Karpas-422 (cell line): ENCODE measurements around the gene SLC5A4. TPM values are rescaled to one million over a fixed set of nuclear protein-coding genes. Genes with fewer than 3 reads are reported as not detected.

Source experiments
- DNase-seq: peaks from one replicate; pipeline ENCODE4 v3.0.0-alpha.2; 2015
- H2AFZ ChIP-seq: fragments of 200-600 bp; sonication (generic); 2 replicates; pipeline ENCODE4 v1.6.1; 2014; ENCODE audit warnings: antibody characterized with exemption, low read length, mixed read lengths
- H3K27ac ChIP-seq: fragments of 200-600 bp; sonication (generic); 2 replicates; pipeline ENCODE4 v1.5.1; 2014; ENCODE audit warnings: mild to moderate bottlenecking, low read length, moderate library complexity
- H3K27me3 ChIP-seq: fragments of 200-600 bp; sonication (generic); 2 replicates; pipeline ENCODE4 v1.6.1; 2014; ENCODE audit warnings: low read length, mixed read lengths
- H3K36me3 ChIP-seq: fragments of 200-600 bp; sonication (generic); 2 replicates; pipeline ENCODE4 v1.6.1; 2014; ENCODE audit warnings: low read length, mixed read lengths; ENCODE audit not compliant: insufficient read depth
- H3K4me1 ChIP-seq: fragments of 200-600 bp; sonication (generic); 2 replicates; pipeline ENCODE4 v1.6.1; 2014; ENCODE audit warnings: mild to moderate bottlenecking, low read length, mixed read lengths
- H3K4me2 ChIP-seq: fragments of 200-600 bp; sonication (generic); 2 replicates; pipeline ENCODE4 v1.6.1; 2014; ENCODE audit warnings: low read length, low read depth, mild to moderate bottlenecking; ENCODE audit not compliant: poor library complexity, severe bottlenecking
- H3K4me3 ChIP-seq: fragments of 200-600 bp; sonication (generic); 2 replicates; pipeline ENCODE4 v1.5.1; 2014; ENCODE audit warnings: mild to moderate bottlenecking, antibody characterized with exemption, low read length, mixed read lengths
- H3K79me2 ChIP-seq: fragments of 200-600 bp; sonication (generic); 2 replicates; pipeline ENCODE4 v1.6.1; 2014; ENCODE audit warnings: mild to moderate bottlenecking, low read length, mixed read lengths
- H3K9ac ChIP-seq: fragments of 200-600 bp; sonication (generic); 2 replicates; pipeline ENCODE4 v1.6.0; 2014; ENCODE audit warnings: low read length
- H3K9me2 ChIP-seq: fragments of 200-600 bp; sonication (generic), shearing (Covaris generic); replicated peaks from 2 replicates; pipeline ENCODE4 v1.6.0; 2014; ENCODE audit warnings: mild to moderate bottlenecking, low read length, moderate library complexity; ENCODE audit not compliant: insufficient read depth
- H3K9me3 ChIP-seq: fragments of 300-700, 200-600 bp; sonication (generic); 2 replicates; pipeline ENCODE4 v1.6.1; 2014; ENCODE audit warnings: low read length, mixed read lengths
- H4K20me1 ChIP-seq: fragments of 200-600 bp; sonication (generic); 2 replicates; pipeline ENCODE4 v1.6.1; 2014; ENCODE audit warnings: mild to moderate bottlenecking, antibody characterized with exemption, low read length, low read depth; ENCODE audit not compliant: insufficient read depth
- total RNA-seq: library from RNA; depleted of rRNA; stranded (reverse); fragments of >200 nt; shearing (Covaris generic); gene quantifications from 2 replicates; pipeline ENCODE4 v1.2.3, GENCODE V29; 2014; ENCODE audit warnings: low replicate concordance

SLC5A4 gene
- total RNA-seq, 1 experiment from 2014 or later, result not detected

GRCh38 chr22:32226326-32227104 lies 28.6 kb downstream of the SLC5A4 start:
- H3K4me2 ChIP-seq, result no peak overlapping the region
- H3K79me2 ChIP-seq, result no peaks in the 10 kb centered on the region
- no peak overlapping the region for H2AFZ ChIP-seq
- no peaks in the 10 kb centered on the region for H3K9me3 ChIP-seq
- no peak overlapping the region for H3K9ac ChIP-seq
- H3K9me2 ChIP-seq, result no peaks in the 10 kb centered on the region
- no peaks in the 10 kb centered on the region for H3K4me1 ChIP-seq
- no peak overlapping the region for H3K4me3 ChIP-seq
- H3K36me3 ChIP-seq, result no peaks in the 10 kb centered on the region
- no peak overlapping the region for H3K27ac ChIP-seq
- no peaks in the 10 kb centered on the region for H4K20me1 ChIP-seq
- no peaks in the 10 kb centered on the region for H3K27me3 ChIP-seq
- DNase-seq, result no peak

- no peak overlapping the region for H3K9ac ChIP-seq
- H3K9me3 ChIP-seq, result no peaks in the 10 kb centered on the region
- no peak for DNase-seq
- no peak overlapping the region for H3K27ac ChIP-seq
- no peak overlapping the region for H3K4me2 ChIP-seq
- no peak overlapping the region for H2AFZ ChIP-seq
- no peaks in the 10 kb centered on the region for H3K9me2 ChIP-seq
- H3K4me3 ChIP-seq, result no peak overlapping the region
- no peaks in the 10 kb centered on the region for H3K4me1 ChIP-seq
- H3K36me3 ChIP-seq, result no peaks in the 10 kb centered on the region
- H4K20me1 ChIP-seq, result no peaks in the 10 kb centered on the region
- H3K79me2 ChIP-seq, result no peaks in the 10 kb centered on the region
- no peaks in the 10 kb centered on the region for H3K27me3 ChIP-seq
Measured at GRCh38 chr22:32222991-32223390, 32.2 kb downstream of the SLC5A4 start.

- Histone ChIP-seq H3K9me3 (no peaks in the 10 kb centered on the region), H3K27me3 (no peaks in the 10 kb centered on the region), H3K79me2 (no peaks in the 10 kb centered on the region), H3K9me2 (no peaks in the 10 kb centered on the region), H3K27ac (no peak overlapping the region), H3K4me1 (no peaks in the 10 kb centered on the region), H4K20me1 (no peaks in the 10 kb centered on the region), H3K36me3 (no peaks in the 10 kb centered on the region), H3K9ac (no peak overlapping the region), H2AFZ (no peak overlapping the region), H3K4me3 (no peak overlapping the region), H3K4me2 (no peak overlapping the region)
- no peak for DNase-seq
Measured at GRCh38 chr22:32219026-32219425, 36.1 kb downstream of the SLC5A4 start.

DNA sequence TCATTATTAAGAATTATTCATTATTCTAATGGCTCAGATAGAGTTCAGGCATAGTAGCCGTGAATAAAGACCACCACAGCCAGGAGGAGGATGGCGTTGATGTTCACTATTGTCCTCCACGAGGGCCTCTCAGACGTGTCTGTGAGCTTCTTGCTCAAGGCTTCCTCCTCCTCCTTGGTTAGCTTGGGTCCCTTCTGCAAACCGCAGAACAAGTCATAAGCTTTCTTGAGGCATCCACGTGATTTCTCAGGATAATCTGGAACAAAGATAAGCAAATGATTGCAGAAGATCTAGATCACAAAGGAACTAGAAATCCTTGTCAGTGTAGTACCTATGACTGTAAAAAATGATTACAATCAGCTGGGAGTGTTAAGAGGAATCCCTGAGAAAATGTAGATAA lies 36.7 kb downstream of the SLC5A4 start:
- Histone ChIP-seq H3K9ac (no peak overlapping the region), H3K27ac (no peak overlapping the region), H3K4me3 (no peak overlapping the region), H3K9me2 (no peaks in the 10 kb centered on the region), H3K4me2 (no peak overlapping the region), H3K36me3 (no peaks in the 10 kb centered on the region), H4K20me1 (no peaks in the 10 kb centered on the region), H3K27me3 (no peaks in the 10 kb centered on the region), H2AFZ (no peak overlapping the region), H3K4me1 (no peaks in the 10 kb centered on the region), H3K9me3 (no peaks in the 10 kb centered on the region), H3K79me2 (no peaks in the 10 kb centered on the region)
- DNase-seq, result no peak

GRCh38 chr22:32217465-32217864 lies 37.7 kb downstream of the SLC5A4 start:
- H3K4me1 ChIP-seq, result no peaks in the 10 kb centered on the region

DNA sequence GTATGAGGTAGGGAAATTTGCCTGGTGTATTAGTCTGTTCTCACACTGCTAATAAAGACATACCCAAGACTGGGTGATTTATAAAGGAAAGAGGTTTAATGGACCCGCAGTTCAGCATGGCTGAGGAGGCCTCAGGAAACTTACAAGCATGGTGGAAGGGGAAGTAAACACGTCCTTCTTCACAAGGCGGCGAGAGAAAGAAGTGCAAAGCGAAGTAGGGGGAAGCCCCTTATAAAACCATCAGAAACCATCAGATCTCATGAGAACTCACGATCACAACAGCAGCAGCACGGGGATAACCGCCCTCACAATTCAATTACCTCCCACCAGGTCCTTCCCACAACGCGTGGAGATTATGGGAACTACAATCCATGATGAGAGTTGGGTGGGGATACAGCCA lies 38.2 kb downstream of the SLC5A4 start:
- no peaks in the 10 kb centered on the region for H4K20me1 ChIP-seq
- no peak overlapping the region for H3K9ac ChIP-seq
- no peak overlapping the region for H2AFZ ChIP-seq
- no peaks in the 10 kb centered on the region for H3K79me2 ChIP-seq
- H3K4me3 ChIP-seq, result no peak overlapping the region
- H3K36me3 ChIP-seq, result no peaks in the 10 kb centered on the region
- H3K27ac ChIP-seq, result no peak overlapping the region
- H3K9me2 ChIP-seq, result no peaks in the 10 kb centered on the region
- no peaks in the 10 kb centered on the region for H3K9me3 ChIP-seq
- no peaks in the 10 kb centered on the region for H3K27me3 ChIP-seq
- no peaks in the 10 kb centered on the region for H3K4me1 ChIP-seq
- H3K4me2 ChIP-seq, result no peak overlapping the region
- DNase-seq, result no peak

More at GRCh38 chr22:32217465-32217864, 37.7 kb downstream of the SLC5A4 start:
- no peaks in the 10 kb centered on the region for H3K27me3 ChIP-seq
- no peak overlapping the region for H2AFZ ChIP-seq
- H3K9me3 ChIP-seq, result no peaks in the 10 kb centered on the region
- H3K4me3 ChIP-seq, result no peak overlapping the region
- H3K36me3 ChIP-seq, result no peaks in the 10 kb centered on the region
- no peak overlapping the region for H3K4me2 ChIP-seq
- H3K27ac ChIP-seq, result no peak overlapping the region
- no peaks in the 10 kb centered on the region for H4K20me1 ChIP-seq
- H3K9me2 ChIP-seq, result no peaks in the 10 kb centered on the region
- DNase-seq, result no peak
- no peaks in the 10 kb centered on the region for H3K79me2 ChIP-seq
- H3K9ac ChIP-seq, result no peak overlapping the region

DNA sequence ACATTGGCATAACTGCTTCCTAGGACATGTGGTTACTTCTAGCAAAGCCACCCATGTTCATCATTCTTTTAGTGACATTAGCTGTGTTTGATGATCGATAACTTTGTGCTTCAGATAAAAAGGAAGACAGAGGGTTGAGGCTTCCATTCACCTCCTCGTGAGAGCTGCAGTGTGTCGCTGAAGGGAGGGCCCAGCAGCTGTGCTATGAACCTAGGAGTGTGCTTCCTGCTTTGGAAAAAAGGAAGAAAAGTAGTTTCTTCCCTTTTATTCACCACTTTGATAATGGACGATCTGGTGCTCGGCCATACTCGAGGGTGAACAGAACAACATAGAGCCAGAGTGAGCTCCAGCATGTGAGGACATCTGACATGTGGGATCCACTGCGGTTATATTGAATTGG lies 44.1 kb downstream of the SLC5A4 start:
- Histone ChIP-seq H4K20me1 (no peaks in the 10 kb centered on the region), H3K4me3 (no peak overlapping the region), H3K27ac (no peak overlapping the region), H3K9me3 (no peaks in the 10 kb centered on the region), H3K4me2 (no peak overlapping the region), H3K27me3 (no peaks in the 10 kb centered on the region), H3K9me2 (no peaks in the 10 kb centered on the region), H3K9ac (no peak overlapping the region), H3K4me1 (no peaks in the 10 kb centered on the region), H3K79me2 (no peaks in the 10 kb centered on the region), H2AFZ (no peak overlapping the region), H3K36me3 (no peaks in the 10 kb centered on the region)
- DNase-seq, result no peak

GRCh38 chr22:32208681-32209080 lies 46.5 kb downstream of the SLC5A4 start:
- no peaks in the 10 kb centered on the region for H3K27me3 ChIP-seq
- H3K4me3 ChIP-seq, result no peak overlapping the region
- no peak for DNase-seq
- H3K27ac ChIP-seq, result no peak overlapping the region
- H3K4me1 ChIP-seq, result no peaks in the 10 kb centered on the region
- H3K9me3 ChIP-seq, result no peaks in the 10 kb centered on the region
- H3K4me2 ChIP-seq, result no peak overlapping the region
- H3K79me2 ChIP-seq, result no peaks in the 10 kb centered on the region
- no peaks in the 10 kb centered on the region for H4K20me1 ChIP-seq
- no peaks in the 10 kb centered on the region for H3K36me3 ChIP-seq
- no peak overlapping the region for H2AFZ ChIP-seq
- H3K9me2 ChIP-seq, result no peaks in the 10 kb centered on the region
- no peak overlapping the region for H3K9ac ChIP-seq
